K562 (cell line): Measurements from ENCODE around the gene LGR6. TPM values are rescaled to one million over a fixed set of nuclear protein-coding genes. Genes with fewer than 3 reads are reported as not detected.

Experiments used
- FOSL1 ChIP-seq: fragments of 200-800 bp; sonication (Bioruptor generic); conservative IDR thresholded peaks from 2 replicates; pipeline ENCODE4 v1.6.1; 2016; ENCODE audit warnings: missing genetic modification characterization, missing compliant biosample characterization
- GABPA ChIP-seq: fragments of 200-800 bp; sonication (Bioruptor generic); conservative IDR thresholded peaks from 2 replicates; pipeline ENCODE4 v1.6.1; 2016; ENCODE audit warnings: low read depth, missing genetic modification characterization, missing compliant biosample characterization
- GABPB1 ChIP-seq: sonication (generic); formaldehyde crosslinking; IDR thresholded peaks from 2 replicates; pipeline ENCODE4 v1.8.0; 2022; ENCODE audit warnings: mild to moderate bottlenecking, missing genetic modification reagents
- HMG20B ChIP-seq: fragments of 250-450 bp; sonication (Bioruptor Pico); IDR thresholded peaks from 2 replicates; pipeline ENCODE4 v1.5.0; 2021; ENCODE audit warnings: mild to moderate bottlenecking
- IRF2 ChIP-seq: sonication (generic); formaldehyde crosslinking; IDR thresholded peaks from 2 replicates; pipeline ENCODE4 v1.8.1; 2022; ENCODE audit warnings: mild to moderate bottlenecking, missing genetic modification reagents
- MTA2 ChIP-seq: fragments of 450-650 bp; IDR thresholded peaks from 2 replicates; pipeline ENCODE4 v1.6.1; 2016; ENCODE audit warnings: low read depth
- NCOA1 ChIP-seq: fragments of 450-650 bp; IDR thresholded peaks from 2 replicates; pipeline ENCODE4 v1.6.1; 2016; ENCODE audit warnings: low read depth
- NFATC3 ChIP-seq: fragments of 450-650 bp; IDR thresholded peaks from 2 replicates; pipeline ENCODE4 v1.6.1; 2017; ENCODE audit warnings: mild to moderate bottlenecking
- POLR2A ChIP-seq: fragments of 450-650 bp; conservative IDR thresholded peaks from 2 replicates; pipeline ENCODE4 v1.6.1; 2016
- POLR2G ChIP-seq: fragments of 200-400 bp; formaldehyde crosslinking; IDR thresholded peaks from 2 replicates; pipeline ENCODE4 v1.6.1; 2017; ENCODE audit warnings: low read depth, mild to moderate bottlenecking, antibody characterized with exemption, low read length, moderate library complexity
- PRPF4 ChIP-seq: fragments of 200-400 bp; formaldehyde crosslinking; IDR thresholded peaks from one replicate; pipeline ENCODE4 v1.6.1; 2017; ENCODE audit warnings: low read length, low read depth, mild to moderate bottlenecking; ENCODE audit not compliant: insufficient read depth, poor library complexity, severe bottlenecking
- RFX7 ChIP-seq: fragments of 250-450 bp; sonication (Bioruptor Pico); IDR thresholded peaks from 2 replicates; pipeline ENCODE4 v1.5.1; 2021; ENCODE audit warnings: mild to moderate bottlenecking
- SIN3A ChIP-seq, 2 experiments: fragments of 150-350 bp in 1 of 2; IDR thresholded peaks; 2 replicates each; pipeline ENCODE4 v1.6.1; 2011 to 2016; ENCODE audit warnings: borderline replicate concordance in 2 of 2, low read depth in 2 of 2, low read length in 2 of 2, mild to moderate bottlenecking in 2 of 2, moderate library complexity in 2 of 2; ENCODE audit not compliant: control insufficient read depth in 1 of 2
- SMARCE1 ChIP-seq: fragments of 450-650 bp; IDR thresholded peaks from 2 replicates; pipeline ENCODE4 v1.7.1; 2016; ENCODE audit warnings: mild to moderate bottlenecking
- SOX6 ChIP-seq: fragments of 450-650 bp; IDR thresholded peaks from 2 replicates; pipeline ENCODE4 v1.6.1; 2014; ENCODE audit warnings: mild to moderate bottlenecking
- TFAM ChIP-seq: fragments of 250-450 bp; sonication (Bioruptor Pico); conservative IDR thresholded peaks from 2 replicates; pipeline ENCODE4 v1.5.0; 2021; ENCODE audit warnings: mild to moderate bottlenecking, moderate library complexity
- XRCC5 ChIP-seq: fragments of 200-400 bp; formaldehyde crosslinking; IDR thresholded peaks from 2 replicates; pipeline ENCODE4 v1.6.1; 2017; ENCODE audit warnings: low read depth, mild to moderate bottlenecking, low read length
- ZNF174 ChIP-seq: fragments of 250-450 bp; sonication (Bioruptor Pico); IDR thresholded peaks from 2 replicates; pipeline ENCODE4 v1.4.0; 2020; ENCODE audit warnings: mild to moderate bottlenecking
- ZNF75A ChIP-seq: fragments of 450-650 bp; formaldehyde crosslinking; IDR thresholded peaks from 2 replicates; pipeline ENCODE4 v1.4.0; 2020; ENCODE audit warnings: mild to moderate bottlenecking
- polyA plus RNA-seq, 8 experiments: library from polyadenylated mRNA; depleted of rRNA in 4 of 8; stranded (reverse) in 5 of 8; unstranded in 3 of 8; fragments of >200 nt; fragmentation: Nextera tagmentation in 2 of 8; fragmentation: Illumina TruSeq in 1 of 8; extraction: Ambion mirVana in 2 of 8; extraction: Trizol in 1 of 8; gene quantifications; 2 replicates each; pipeline versions ENCODE4 v1.2.1 to v1.2.3, GENCODE V29; 2011 to 2014; ENCODE audit warnings: inconsistent platforms in 1 of 8, missing spikeins in 1 of 8
- total RNA-seq, 7 experiments: library from RNA; depleted of rRNA in 6 of 7; stranded (reverse); fragments of >200 nt in 6 of 7; fragmentation: Illumina TruSeq in 2 of 7; extraction: Trizol in 2 of 7; gene quantifications; 2 replicates each; pipeline versions ENCODE4 v1.2.1 to v1.2.3, GENCODE V29; 2011 to 2021; ENCODE audit warnings: low replicate concordance in 1 of 7
- TF ChIP-seq, protein P1 (sequence below): fragments of 250-450 bp; sonication (Bioruptor Pico); IDR thresholded peaks from 2 replicates; pipeline ENCODE4 v1.4.0; 2020; ENCODE audit warnings: mild to moderate bottlenecking, moderate library complexity, borderline replicate concordance
- TF ChIP-seq, protein P2 (sequence below): fragments of 450-650 bp; IDR thresholded peaks from 2 replicates; pipeline ENCODE4 v1.6.1; 2018; ENCODE audit not compliant: partially characterized antibody
- TF ChIP-seq, protein P3 (sequence below): fragments of 200-800 bp; sonication (Bioruptor generic); IDR thresholded peaks from 2 replicates; pipeline ENCODE4 v1.6.1; 2017; ENCODE audit warnings: missing genetic modification characterization, missing compliant biosample characterization

Gene LGR6
- total and polyA plus RNA-seq, 9 of the 15 experiments (the other 6 are each of a cell fraction or from before 2014, with no cell fraction given): 0.01 to 0.54 (median 0.17) TPM; not detected in 1

DNA sequence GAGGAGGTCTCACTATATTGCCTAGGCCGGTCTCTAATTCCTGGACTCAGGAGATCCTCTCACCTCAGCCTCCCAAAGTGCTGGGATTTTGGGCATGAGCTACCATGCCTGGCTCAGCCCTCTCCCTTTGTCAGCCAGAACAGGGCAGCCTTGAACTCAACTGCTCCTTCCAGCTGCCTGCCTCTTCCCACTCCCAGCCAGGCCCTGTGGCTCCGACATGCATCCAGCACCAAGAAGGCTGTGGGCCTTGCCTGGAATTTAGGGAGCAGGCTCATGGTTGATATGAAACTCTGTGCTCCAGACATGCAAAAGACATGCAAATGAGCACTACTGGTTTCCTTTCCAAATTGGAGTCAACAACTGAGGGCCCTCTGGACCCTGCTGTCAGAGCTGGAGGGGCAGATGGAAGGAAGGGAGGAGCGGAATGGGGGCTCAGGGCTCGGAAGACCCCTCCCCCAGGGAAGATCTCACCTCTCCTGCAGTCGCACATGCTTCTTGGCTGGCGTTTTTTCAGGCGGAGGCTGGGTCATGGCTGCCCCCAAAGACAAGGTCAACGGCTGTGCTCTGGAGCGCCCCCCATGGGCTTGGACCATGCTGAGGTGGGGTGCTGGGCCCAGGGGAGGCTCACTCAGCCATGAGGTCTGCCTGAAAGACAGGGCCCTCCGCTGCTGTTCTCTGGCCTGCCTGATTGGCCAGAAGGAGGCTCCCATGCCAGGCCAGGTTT lies 34.6 kb upstream of the LGR6 start (continued):
- TF ChIP-seq NCOA1: 0 out of 2 replicates have a peak, but pooled peaks have one; percentile 16
- TF ChIP-seq POLR2A: no peak
- TF ChIP-seq, protein P1, sequence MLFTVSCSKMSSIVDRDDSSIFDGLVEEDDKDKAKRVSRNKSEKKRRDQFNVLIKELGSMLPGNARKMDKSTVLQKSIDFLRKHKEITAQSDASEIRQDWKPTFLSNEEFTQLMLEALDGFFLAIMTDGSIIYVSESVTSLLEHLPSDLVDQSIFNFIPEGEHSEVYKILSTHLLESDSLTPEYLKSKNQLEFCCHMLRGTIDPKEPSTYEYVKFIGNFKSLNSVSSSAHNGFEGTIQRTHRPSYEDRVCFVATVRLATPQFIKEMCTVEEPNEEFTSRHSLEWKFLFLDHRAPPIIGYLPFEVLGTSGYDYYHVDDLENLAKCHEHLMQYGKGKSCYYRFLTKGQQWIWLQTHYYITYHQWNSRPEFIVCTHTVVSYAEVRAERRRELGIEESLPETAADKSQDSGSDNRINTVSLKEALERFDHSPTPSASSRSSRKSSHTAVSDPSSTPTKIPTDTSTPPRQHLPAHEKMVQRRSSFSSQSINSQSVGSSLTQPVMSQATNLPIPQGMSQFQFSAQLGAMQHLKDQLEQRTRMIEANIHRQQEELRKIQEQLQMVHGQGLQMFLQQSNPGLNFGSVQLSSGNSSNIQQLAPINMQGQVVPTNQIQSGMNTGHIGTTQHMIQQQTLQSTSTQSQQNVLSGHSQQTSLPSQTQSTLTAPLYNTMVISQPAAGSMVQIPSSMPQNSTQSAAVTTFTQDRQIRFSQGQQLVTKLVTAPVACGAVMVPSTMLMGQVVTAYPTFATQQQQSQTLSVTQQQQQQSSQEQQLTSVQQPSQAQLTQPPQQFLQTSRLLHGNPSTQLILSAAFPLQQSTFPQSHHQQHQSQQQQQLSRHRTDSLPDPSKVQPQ: no peak
- TF ChIP-seq XRCC5: peak; percentile 16; the same call in 1 of the 2 replicates
- TF ChIP-seq ZNF75A (CRISPR knock-in tag): no peak; the same call in 1 of the 2 replicates
- TF ChIP-seq SIN3A (IDR thresholded peaks at IDR 0.05; ENCODE audit: borderline replicate concordance in 2 of 2, control insufficient read depth in 1 of 2, low read depth in 2 of 2, low read length in 2 of 2): peak in 1 of 2 experiments; percentile 69; a peak in 1 of 4 replicates
- TF ChIP-seq POLR2G: peak; percentile 78
- no peak for TF ChIP-seq NFATC3
- no peak for TF ChIP-seq FOSL1
- no peak; the same call in 1 of the 2 replicates for TF ChIP-seq SOX6
- no peak for TF ChIP-seq GABPA (tag)
- no peak for TF ChIP-seq HMG20B (CRISPR knock-in tag)
- TF ChIP-seq, protein P2, sequence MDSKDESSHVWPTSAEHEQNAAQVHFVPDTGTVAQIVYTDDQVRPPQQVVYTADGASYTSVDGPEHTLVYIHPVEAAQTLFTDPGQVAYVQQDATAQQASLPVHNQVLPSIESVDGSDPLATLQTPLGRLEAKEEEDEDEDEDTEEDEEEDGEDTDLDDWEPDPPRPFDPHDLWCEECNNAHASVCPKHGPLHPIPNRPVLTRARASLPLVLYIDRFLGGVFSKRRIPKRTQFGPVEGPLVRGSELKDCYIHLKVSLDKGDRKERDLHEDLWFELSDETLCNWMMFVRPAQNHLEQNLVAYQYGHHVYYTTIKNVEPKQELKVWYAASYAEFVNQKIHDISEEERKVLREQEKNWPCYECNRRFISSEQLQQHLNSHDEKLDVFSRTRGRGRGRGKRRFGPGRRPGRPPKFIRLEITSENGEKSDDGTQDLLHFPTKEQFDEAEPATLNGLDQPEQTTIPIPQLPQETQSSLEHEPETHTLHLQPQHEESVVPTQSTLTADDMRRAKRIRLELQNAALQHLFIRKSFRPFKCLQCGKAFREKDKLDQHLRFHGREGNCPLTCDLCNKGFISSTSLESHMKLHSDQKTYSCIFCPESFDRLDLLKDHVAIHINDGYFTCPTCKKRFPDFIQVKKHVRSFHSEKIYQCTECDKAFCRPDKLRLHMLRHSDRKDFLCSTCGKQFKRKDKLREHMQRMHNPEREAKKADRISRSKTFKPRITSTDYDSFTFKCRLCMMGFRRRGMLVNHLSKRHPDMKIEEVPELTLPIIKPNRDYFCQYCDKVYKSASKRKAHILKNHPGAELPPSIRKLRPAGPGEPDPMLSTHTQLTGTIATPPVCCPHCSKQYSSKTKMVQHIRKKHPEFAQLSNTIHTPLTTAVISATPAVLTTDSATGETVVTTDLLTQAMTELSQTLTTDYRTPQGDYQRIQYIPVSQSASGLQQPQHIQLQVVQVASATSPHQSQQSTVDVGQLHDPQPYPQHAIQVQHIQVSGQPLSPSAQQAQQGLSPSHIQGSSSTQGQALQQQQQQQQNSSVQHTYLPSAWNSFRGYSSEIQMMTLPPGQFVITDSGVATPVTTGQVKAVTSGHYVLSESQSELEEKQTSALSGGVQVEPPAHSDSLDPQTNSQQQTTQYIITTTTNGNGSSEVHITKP: peak; percentile 85
- TF ChIP-seq TFAM: no peak
- TF ChIP-seq, protein P3, sequence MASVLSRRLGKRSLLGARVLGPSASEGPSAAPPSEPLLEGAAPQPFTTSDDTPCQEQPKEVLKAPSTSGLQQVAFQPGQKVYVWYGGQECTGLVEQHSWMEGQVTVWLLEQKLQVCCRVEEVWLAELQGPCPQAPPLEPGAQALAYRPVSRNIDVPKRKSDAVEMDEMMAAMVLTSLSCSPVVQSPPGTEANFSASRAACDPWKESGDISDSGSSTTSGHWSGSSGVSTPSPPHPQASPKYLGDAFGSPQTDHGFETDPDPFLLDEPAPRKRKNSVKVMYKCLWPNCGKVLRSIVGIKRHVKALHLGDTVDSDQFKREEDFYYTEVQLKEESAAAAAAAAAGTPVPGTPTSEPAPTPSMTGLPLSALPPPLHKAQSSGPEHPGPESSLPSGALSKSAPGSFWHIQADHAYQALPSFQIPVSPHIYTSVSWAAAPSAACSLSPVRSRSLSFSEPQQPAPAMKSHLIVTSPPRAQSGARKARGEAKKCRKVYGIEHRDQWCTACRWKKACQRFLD (CRISPR knock-in tag): no peak
- no peak for TF ChIP-seq MTA2
- peak; percentile 67; the same call in 1 of the 2 replicates for TF ChIP-seq SMARCE1
- no peak for TF ChIP-seq GABPB1 (CRISPR knock-in tag)
- no peak for TF ChIP-seq PRPF4
- no peak for TF ChIP-seq IRF2 (CRISPR knock-in tag)
- no peak for TF ChIP-seq ZNF174 (CRISPR knock-in tag)
- no peak for TF ChIP-seq RFX7 (CRISPR knock-in tag)
